HG02610 (cell line): ENCODE data around the gene VPS4B.
"Not testable (repeated sequence)": the region's sequence is repeated elsewhere in the genome, so short reads cannot be mapped to it uniquely, and the experiment has no call there.

ENCODE experiments used
- ATAC-seq: cut with Tn5 transposase; IDR thresholded peaks from one replicate; pipeline ENCODE4 v1.9.1; 2021; ENCODE audit warnings: mild to moderate bottlenecking, moderate library complexity; ENCODE audit not compliant: unreplicated experiment

The VPS4B gene

GRCh38 chr18:63422087-63422863, at the start of gene VPS4B:
Gene VPS4B (minus strand): TSS chr18:63422476. CDS start chr18:63422259, 217 bp downstream.
- peak; percentile 97 for ATAC-seq

- ATAC-seq: no peak
Observed at GRCh38 chr18:63470751-63471150, 48.5 kb upstream of the VPS4B start.

GRCh38 chr18:63468575-63468974, 46.3 kb upstream of the VPS4B start:
- no peak for ATAC-seq

GRCh38 chr18:63467699-63468098, 45.4 kb upstream of the VPS4B start:
- ATAC-seq: no peak

- ATAC-seq: no peak
Observed at GRCh38 chr18:63465059-63465458, 42.8 kb upstream of the VPS4B start.

GRCh38 chr18:63464434-63464833, 42.2 kb upstream of the VPS4B start:
- ATAC-seq: no peak

- no peak for ATAC-seq
Observed at GRCh38 chr18:63460414-63460813, 38.1 kb upstream of the VPS4B start.

GRCh38 chr18:63457977-63458376, 35.7 kb upstream of the VPS4B start:
- no peak for ATAC-seq

GRCh38 chr18:63454497-63454896, 32.2 kb upstream of the VPS4B start:
- no peak for ATAC-seq

GRCh38 chr18:63452751-63453150, 30.5 kb upstream of the VPS4B start:
- ATAC-seq: not testable (repeated sequence)

- ATAC-seq: no peak
Observed at GRCh38 chr18:63451799-63452660, 29.8 kb upstream of the VPS4B start.

GRCh38 chr18:63449426-63449825, 27.1 kb upstream of the VPS4B start:
- ATAC-seq: no peak

- ATAC-seq: no peak
Observed at GRCh38 chr18:63447066-63447465, 24.8 kb upstream of the VPS4B start.

- no peak for ATAC-seq
Observed at GRCh38 chr18:63446266-63446665, 24.0 kb upstream of the VPS4B start.

- no peak for ATAC-seq
Observed at GRCh38 chr18:63445037-63445436, 22.8 kb upstream of the VPS4B start.

GRCh38 chr18:63444580-63444979, 22.3 kb upstream of the VPS4B start:
- peak; percentile 37 for ATAC-seq

GRCh38 chr18:63443829-63444228, 21.6 kb upstream of the VPS4B start:
- ATAC-seq: no peak

- peak; percentile 58 for ATAC-seq
Observed at GRCh38 chr18:63440881-63441280, 18.6 kb upstream of the VPS4B start.

GRCh38 chr18:63440219-63440618, 17.9 kb upstream of the VPS4B start:
- no peak for ATAC-seq

- ATAC-seq: peak; percentile 55
Observed at GRCh38 chr18:63439334-63439733, 17.1 kb upstream of the VPS4B start.

- ATAC-seq: no peak
Observed at GRCh38 chr18:63438181-63438580, 15.9 kb upstream of the VPS4B start.

GRCh38 chr18:63433334-63433866, 11.1 kb upstream of the VPS4B start:
- no peak for ATAC-seq
